ENCODE results near the gene ARSB.

GRCh38 chr5:78744951-78745534 lies 240.1 kb downstream of the ARSB start:
- TF ChIP-seq CTCF (IDR thresholded peaks at IDR 0.05; ENCODE audit: low read length) (no peak), EZH2 (IDR thresholded peaks at IDR 0.05; ENCODE audit: borderline replicate concordance, low read length) (no peak)

All from OCI-LY1 (cell line).